ENCODE measurements around the gene COA8. TPM values are rescaled to one million over a fixed set of nuclear protein-coding genes. Genes with fewer than 3 reads are reported as not detected.

Gene COA8
- total and polyA plus RNA-seq, 2 of the 8 experiments (the other 6 are each of a cell fraction or from before 2014, with no cell fraction given) = 7.1 to 35.5 TPM

DNA sequence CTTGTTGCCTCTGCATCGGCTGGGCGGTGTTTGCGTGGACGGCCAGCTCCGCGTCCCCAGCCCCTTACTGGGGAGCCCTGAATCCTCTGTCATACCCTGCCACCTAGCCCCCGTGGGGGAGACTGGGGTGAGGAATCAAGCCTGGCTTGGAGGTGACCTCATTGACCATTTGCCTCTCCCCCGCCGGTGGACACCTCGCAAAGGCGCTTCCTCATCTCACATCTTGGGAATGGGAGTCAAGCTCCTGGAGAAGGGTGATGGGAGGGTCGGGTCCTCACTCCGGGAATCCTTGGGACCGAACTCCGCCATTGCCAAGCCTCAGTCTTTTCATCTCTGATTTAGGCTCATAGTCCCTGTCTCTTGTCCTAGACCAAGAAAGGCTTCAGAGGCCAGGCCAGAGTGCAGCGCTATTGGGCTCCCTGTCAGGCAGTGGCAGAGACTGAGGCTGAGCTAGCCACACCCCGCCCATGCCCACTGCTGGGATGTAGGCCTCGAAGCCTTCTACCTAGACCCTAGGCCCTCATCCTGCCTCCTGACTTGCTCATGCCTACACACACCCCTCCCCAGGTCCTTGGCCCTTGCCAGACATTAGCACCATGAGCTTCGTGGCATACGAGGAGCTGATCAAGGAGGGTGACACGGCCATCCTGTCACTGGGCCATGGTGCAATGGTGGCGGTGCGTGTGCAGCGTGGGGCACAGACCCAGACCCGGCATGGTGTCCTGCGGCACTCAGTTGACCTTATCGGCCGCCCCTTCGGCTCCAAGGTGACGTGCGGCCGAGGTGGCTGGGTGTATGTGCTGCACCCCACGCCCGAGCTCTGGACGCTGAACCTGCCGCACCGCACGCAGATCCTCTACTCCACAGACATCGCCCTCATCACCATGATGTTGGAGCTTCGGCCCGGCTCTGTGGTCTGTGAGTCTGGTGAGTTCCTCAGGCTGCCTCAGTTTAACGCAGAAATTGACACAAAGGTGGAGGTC lies 33.1 kb upstream of the COA8 start (continued):
- TF ChIP-seq RFX5 (IDR thresholded peaks at IDR 0.05; ENCODE audit: borderline replicate concordance, low read depth, low read length) (no peak), TBP (IDR thresholded peaks at IDR 0.05; ENCODE audit: low read depth, low read length) (no peak)
- TF ChIP-seq, protein P1, sequence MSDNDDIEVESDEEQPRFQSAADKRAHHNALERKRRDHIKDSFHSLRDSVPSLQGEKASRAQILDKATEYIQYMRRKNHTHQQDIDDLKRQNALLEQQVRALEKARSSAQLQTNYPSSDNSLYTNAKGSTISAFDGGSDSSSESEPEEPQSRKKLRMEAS (IDR thresholded peaks at IDR 0.05) = no peak

Measured in H1 (cell line).